Astrocyte (in vitro differentiated cells and primary cell): ENCODE measurements around the gene ICAM1. TPM values are rescaled to one million over a fixed set of nuclear protein-coding genes. Genes with fewer than 3 reads are reported as not detected.

Experiments
- DNase-seq: peaks from one replicate; pipeline ENCODE4 v3.0.0-alpha.2; 2010; ENCODE audit warnings: low read depth
- FAIRE-seq: peaks from 2 replicates; lab custom pipeline; 2011; peaks lifted over from hg19 to GRCh38; lab: Jason Lieb, UNC
- H2AFZ ChIP-seq: 2 replicates; pipeline ENCODE4 v1.6.0; 2012; ENCODE audit warnings: low read depth, low read length, inconsistent platforms
- H3K27ac ChIP-seq: 2 replicates; pipeline ENCODE4 v1.5.1; 2011; ENCODE audit warnings: low read depth, low read length, inconsistent platforms
- H3K27me3 ChIP-seq: 2 replicates; pipeline ENCODE4 v1.6.0; 2011; ENCODE audit warnings: low read length, inconsistent platforms; ENCODE audit not compliant: insufficient read depth
- H3K36me3 ChIP-seq: 2 replicates; pipeline ENCODE4 v1.5.1; 2011; ENCODE audit warnings: low read length, inconsistent platforms; ENCODE audit not compliant: insufficient read depth
- H3K4me1 ChIP-seq: 2 replicates; pipeline ENCODE4 v1.5.1; 2011; ENCODE audit warnings: low read length, inconsistent platforms; ENCODE audit not compliant: insufficient read depth
- H3K4me2 ChIP-seq: 2 replicates; pipeline ENCODE4 v1.6.0; 2012; ENCODE audit warnings: low read length, inconsistent platforms
- H3K4me3 ChIP-seq: 2 replicates; pipeline ENCODE4 v1.5.1; 2011; ENCODE audit warnings: low read depth, mild to moderate bottlenecking, low read length, inconsistent platforms; ENCODE audit not compliant: insufficient read depth
- H3K79me2 ChIP-seq: 2 replicates; pipeline ENCODE4 v1.6.0; 2012; ENCODE audit warnings: mild to moderate bottlenecking, low read length, inconsistent platforms; ENCODE audit not compliant: insufficient read depth
- H3K9ac ChIP-seq: 2 replicates; pipeline ENCODE4 v1.6.0; 2012; ENCODE audit warnings: mild to moderate bottlenecking, low read length, inconsistent platforms
- H3K9me3 ChIP-seq: 2 replicates; pipeline ENCODE4 v1.5.1; 2012; ENCODE audit warnings: low read depth, mild to moderate bottlenecking, low read length, inconsistent platforms; ENCODE audit not compliant: insufficient read depth
- H4K20me1 ChIP-seq: 2 replicates; pipeline ENCODE4 v1.6.0; 2012; ENCODE audit warnings: low read length, inconsistent platforms; ENCODE audit not compliant: insufficient read depth
- H3K27ac Mint-ChIP-seq: one replicate; pipeline ENCODE4 v1.8.0; 2021; ENCODE audit warnings: mild to moderate bottlenecking, mixed read lengths; ENCODE audit not compliant: unreplicated experiment
- H3K27me3 Mint-ChIP-seq: one replicate; pipeline ENCODE4 v1.8.0; 2021; ENCODE audit warnings: low read depth, mixed read lengths; ENCODE audit not compliant: unreplicated experiment
- H3K36me3 Mint-ChIP-seq: one replicate; pipeline ENCODE4 v1.8.0; 2021; ENCODE audit warnings: low read depth, mixed read lengths; ENCODE audit not compliant: unreplicated experiment
- H3K4me1 Mint-ChIP-seq: one replicate; pipeline ENCODE4 v1.8.0; 2021; ENCODE audit warnings: low read depth, mixed read lengths; ENCODE audit not compliant: unreplicated experiment
- H3K4me3 Mint-ChIP-seq: one replicate; pipeline ENCODE4 v1.8.0; 2021; ENCODE audit warnings: mild to moderate bottlenecking, moderate library complexity, mixed read lengths; ENCODE audit not compliant: unreplicated experiment
- H3K9me3 Mint-ChIP-seq: one replicate; pipeline ENCODE4 v1.8.0; 2021; ENCODE audit warnings: mild to moderate bottlenecking, mixed read lengths; ENCODE audit not compliant: unreplicated experiment
- EZH2 ChIP-seq: IDR thresholded peaks from 2 replicates; pipeline ENCODE4 v1.6.1; 2012; ENCODE audit warnings: mild to moderate bottlenecking, low read length, inconsistent platforms; ENCODE audit not compliant: insufficient read depth
- total RNA-seq: library from RNA; stranded (reverse); gene quantifications from 2 replicates; pipeline ENCODE4 v1.2.1, GENCODE V29; 2021
- TF ChIP-seq, protein P1 (sequence below): IDR thresholded peaks from 2 replicates; pipeline ENCODE4 v1.5.1; 2011; ENCODE audit warnings: low read depth, mild to moderate bottlenecking, inconsistent platforms, low read length, moderate library complexity; ENCODE audit not compliant: insufficient read depth

ICAM1 gene
- total RNA-seq, 1 donor from 2014 or later: 11.0 TPM

DNA sequence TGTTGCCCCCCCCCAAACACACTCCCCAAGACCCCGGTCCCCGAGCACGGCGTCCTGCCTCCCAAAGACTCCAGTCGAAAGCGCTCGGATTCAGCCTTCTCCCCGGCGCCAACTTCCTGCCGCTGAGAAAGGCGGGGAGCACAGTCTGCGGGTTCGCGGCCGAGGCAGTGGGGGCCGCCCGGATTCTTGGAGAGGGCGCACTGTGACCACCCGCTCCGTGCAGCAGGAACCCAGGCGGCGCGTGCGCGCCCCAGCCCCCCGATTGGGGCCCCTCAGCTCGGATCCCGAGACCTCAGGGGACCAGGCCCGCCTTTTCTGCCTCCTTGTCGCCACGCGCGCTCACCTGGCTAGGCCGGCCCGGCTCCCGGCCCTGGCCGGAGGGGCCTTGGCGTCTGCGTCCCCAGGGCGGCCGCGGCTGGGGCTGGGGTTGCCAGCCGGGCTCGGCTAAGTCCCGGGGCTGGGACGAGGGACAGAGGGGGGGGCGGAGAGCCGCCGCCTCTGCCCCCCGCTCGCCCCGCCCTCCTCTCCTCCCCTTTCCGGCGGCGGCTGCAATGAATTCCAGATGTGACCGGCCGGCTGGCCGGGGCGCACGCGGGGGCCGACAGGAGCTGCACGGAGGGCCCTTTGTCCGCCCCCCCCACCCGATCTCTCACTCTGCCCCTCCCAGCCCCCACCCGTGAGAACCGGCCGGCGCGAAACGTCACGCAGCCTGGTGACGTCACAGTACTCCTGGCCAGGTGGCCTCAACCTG is 39.9 kb upstream of the ICAM1 start, which contains the start of gene S1PR2:
Gene S1PR2, minus strand, starts transcription at position 471 of the 751 bp plus-strand sequence. CDS start 6,426 bp downstream, outside the sequence.
- Histone ChIP-seq H2AFZ (peak within 1 kb of the TSS; percentile 94), H3K9me3 (no peaks in the 10 kb centered on the region), H3K36me3 (no peaks in the 10 kb centered on the region), H4K20me1 (peaks cover 19% of the 10 kb centered on the region), H3K79me2 (peaks cover 17% of the 10 kb centered on the region), H3K4me2 (peak within 1 kb of the TSS; percentile 93), H3K27ac (peak within 1 kb of the TSS; percentile 78), H3K9ac (peak within 1 kb of the TSS; percentile 88), H3K4me1 (peaks cover 10% of the 10 kb centered on the region), H3K4me3 (peak within 1 kb of the TSS; percentile 80), H3K27me3 (no peaks in the 10 kb centered on the region)
- Mint-ChIP-seq H3K27ac (peak within 1 kb of the TSS; percentile 87), H3K27me3 (no peaks in the 10 kb centered on the region), H3K36me3 (no peaks in the 10 kb centered on the region), H3K9me3 (no peaks in the 10 kb centered on the region), H3K4me3 (peak within 1 kb of the TSS; percentile 84), H3K4me1 (peaks cover 3% of the 10 kb centered on the region)
- FAIRE-seq (no peak), DNase-seq (no peak)
- TF ChIP-seq, protein P1, sequence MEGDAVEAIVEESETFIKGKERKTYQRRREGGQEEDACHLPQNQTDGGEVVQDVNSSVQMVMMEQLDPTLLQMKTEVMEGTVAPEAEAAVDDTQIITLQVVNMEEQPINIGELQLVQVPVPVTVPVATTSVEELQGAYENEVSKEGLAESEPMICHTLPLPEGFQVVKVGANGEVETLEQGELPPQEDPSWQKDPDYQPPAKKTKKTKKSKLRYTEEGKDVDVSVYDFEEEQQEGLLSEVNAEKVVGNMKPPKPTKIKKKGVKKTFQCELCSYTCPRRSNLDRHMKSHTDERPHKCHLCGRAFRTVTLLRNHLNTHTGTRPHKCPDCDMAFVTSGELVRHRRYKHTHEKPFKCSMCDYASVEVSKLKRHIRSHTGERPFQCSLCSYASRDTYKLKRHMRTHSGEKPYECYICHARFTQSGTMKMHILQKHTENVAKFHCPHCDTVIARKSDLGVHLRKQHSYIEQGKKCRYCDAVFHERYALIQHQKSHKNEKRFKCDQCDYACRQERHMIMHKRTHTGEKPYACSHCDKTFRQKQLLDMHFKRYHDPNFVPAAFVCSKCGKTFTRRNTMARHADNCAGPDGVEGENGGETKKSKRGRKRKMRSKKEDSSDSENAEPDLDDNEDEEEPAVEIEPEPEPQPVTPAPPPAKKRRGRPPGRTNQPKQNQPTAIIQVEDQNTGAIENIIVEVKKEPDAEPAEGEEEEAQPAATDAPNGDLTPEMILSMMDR: no peak
- no peak for TF ChIP-seq EZH2

DNA sequence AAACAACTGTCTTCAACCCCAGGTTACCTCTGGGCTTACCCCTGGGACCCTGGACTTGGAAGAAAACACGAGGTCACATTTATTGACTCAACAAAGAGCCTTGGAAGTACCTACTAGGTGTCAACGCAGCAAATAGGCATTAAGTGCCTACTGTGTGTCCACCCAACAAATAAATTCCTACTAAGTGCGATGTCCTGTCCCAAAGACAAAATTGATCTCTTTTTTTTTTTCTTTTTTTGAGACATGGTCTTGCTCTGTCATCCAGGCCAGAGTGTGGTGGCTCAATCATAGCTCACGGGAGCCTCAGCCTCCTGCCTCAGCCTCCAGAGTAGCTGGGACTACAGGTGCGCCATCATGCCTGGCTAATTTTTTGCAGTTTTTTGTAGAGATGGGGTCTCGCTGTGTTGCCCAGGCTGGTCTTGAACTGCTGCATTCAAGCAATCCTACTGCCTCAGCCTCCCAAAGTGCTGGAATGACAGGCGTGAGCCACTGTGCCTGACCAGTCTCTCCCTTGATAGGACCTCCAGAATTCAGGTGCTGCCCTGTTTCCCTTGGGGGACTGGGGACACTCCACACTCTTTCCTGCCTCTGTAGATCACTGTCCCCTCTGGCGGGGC is 39.2 kb upstream of the ICAM1 start:
- Mint-ChIP-seq H3K27me3 (no peaks in the 10 kb centered on the region), H3K36me3 (no peaks in the 10 kb centered on the region), H3K4me3 (peak overlapping the region; percentile 81), H3K27ac (peak overlapping the region; percentile 87), H3K9me3 (no peaks in the 10 kb centered on the region), H3K4me1 (peaks cover 1% of the 10 kb centered on the region)
- H3K9ac ChIP-seq: peak overlapping the region; percentile 88
- no peaks in the 10 kb centered on the region for H3K27me3 ChIP-seq
- H3K9me3 ChIP-seq: no peaks in the 10 kb centered on the region
- no peak overlapping the region for H3K4me3 ChIP-seq
- peak overlapping the region; percentile 93 for H3K4me2 ChIP-seq
- peaks cover 17% of the 10 kb centered on the region for H3K79me2 ChIP-seq
- H2AFZ ChIP-seq: no peak overlapping the region
- TF ChIP-seq, protein P1: no peak
- no peak for TF ChIP-seq EZH2
- peaks cover 11% of the 10 kb centered on the region for H3K4me1 ChIP-seq
- no peaks in the 10 kb centered on the region for H3K36me3 ChIP-seq
- DNase-seq (no peak), FAIRE-seq (no peak)
- H3K27ac ChIP-seq: no peak overlapping the region
- peaks cover 16% of the 10 kb centered on the region for H4K20me1 ChIP-seq

DNA sequence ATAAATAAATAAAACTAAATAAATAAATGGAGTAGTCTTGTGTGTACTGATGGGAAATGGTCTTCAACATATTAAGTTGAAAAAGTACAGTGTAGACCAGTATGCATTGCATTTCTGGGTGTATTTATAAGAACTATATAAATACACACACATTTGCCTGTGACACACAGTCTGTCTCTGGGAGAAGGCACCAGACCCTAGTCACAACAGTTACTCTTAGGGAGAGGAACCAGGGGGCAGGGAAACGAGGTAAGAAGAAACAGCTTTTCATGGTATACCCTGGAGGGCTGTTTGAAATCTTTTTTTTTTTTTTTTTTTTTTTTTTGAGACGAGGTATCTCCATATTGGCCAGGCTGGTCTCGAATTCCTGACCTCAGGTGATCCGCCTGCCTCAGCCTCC is 37.0 kb upstream of the ICAM1 start:
- Mint-ChIP-seq H3K27ac (no peak overlapping the region), H3K36me3 (no peaks in the 10 kb centered on the region), H3K4me1 (peaks cover 1% of the 10 kb centered on the region), H3K27me3 (no peaks in the 10 kb centered on the region), H3K9me3 (no peaks in the 10 kb centered on the region), H3K4me3 (no peak overlapping the region)
- H3K79me2 ChIP-seq: peaks cover 13% of the 10 kb centered on the region
- no peaks in the 10 kb centered on the region for H3K9me3 ChIP-seq
- peaks cover 3% of the 10 kb centered on the region for H3K4me1 ChIP-seq
- no peak overlapping the region for H2AFZ ChIP-seq
- H3K4me3 ChIP-seq: no peak overlapping the region
- no peak for TF ChIP-seq EZH2
- TF ChIP-seq, protein P1: no peak
- peaks cover 7% of the 10 kb centered on the region for H4K20me1 ChIP-seq
- no peaks in the 10 kb centered on the region for H3K36me3 ChIP-seq
- no peak overlapping the region for H3K9ac ChIP-seq
- no peak overlapping the region for H3K4me2 ChIP-seq
- no peak for FAIRE-seq
- no peaks in the 10 kb centered on the region for H3K27me3 ChIP-seq
- no peak for DNase-seq
- no peak overlapping the region for H3K27ac ChIP-seq
